ENCODE results near the gene TMUB1. TPM values are rescaled to one million over a fixed set of nuclear protein-coding genes. Genes with fewer than 3 reads are reported as not detected.

Gene TMUB1
- total and polyA plus RNA-seq, 9 donors, result 19.0 to 51.2 (median 33.5) TPM

DNA sequence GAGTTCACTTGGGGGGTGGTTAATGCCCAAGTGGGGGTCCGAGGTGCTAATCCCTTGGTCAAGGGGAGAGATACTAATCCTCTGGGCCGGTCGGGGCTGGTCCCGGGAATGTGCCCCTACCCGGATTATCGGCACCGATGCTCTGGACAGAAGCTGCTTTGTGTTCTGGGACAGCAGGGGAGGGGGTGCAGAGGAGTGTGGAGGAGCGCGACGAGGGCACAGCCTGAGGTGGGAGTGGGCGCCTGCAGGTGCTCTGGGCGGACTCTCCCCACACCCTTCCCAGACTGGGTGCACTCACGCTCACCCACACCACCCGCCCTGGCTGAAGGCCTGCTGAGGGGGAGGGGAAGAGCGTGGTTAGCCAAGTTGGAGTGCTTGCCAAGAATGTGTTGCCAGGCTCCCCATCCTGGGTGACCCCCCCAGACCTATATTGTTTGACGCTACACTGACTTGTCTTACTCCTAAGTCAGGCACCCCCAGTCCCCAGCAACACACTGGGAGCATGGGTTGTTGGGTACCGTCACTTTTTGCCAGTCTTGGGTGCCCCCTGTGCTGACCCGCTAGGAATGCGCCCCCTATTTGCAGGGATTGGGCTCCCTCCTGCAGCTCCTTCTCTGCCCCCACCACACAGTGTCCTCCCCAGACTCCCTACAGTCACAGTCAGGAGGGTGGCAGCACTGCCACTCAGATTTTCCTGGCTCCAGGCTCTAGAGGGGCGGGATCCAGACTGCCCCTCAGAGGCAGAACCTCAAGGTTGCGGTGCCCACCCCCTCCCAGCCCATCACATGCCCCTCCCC lies 22.7 kb downstream of the TMUB1 start:
- WGBS (ENCODE audit: insufficient coverage), result 41% methylated on average over 5 of the region's 21 CpGs
- no peaks in the 10 kb centered on the region for H3K9me3 ChIP-seq (replicated peaks; ENCODE audit: control insufficient read depth, low read depth, low read length)
- peaks cover 28% of the 10 kb centered on the region for H3K36me3 ChIP-seq (ENCODE audit: control insufficient read depth, insufficient read depth, low read length)
- DNase-seq, result no peak
- peak overlapping the region; percentile 84 for H3K4me3 ChIP-seq (ENCODE audit: low read length)
- H3K4me1 ChIP-seq (ENCODE audit: control insufficient read depth, insufficient read depth, low read length), result peaks cover 57% of the 10 kb centered on the region
- H3K27ac ChIP-seq (ENCODE audit: low read length), result peak overlapping the region; percentile 75
- H3K27me3 ChIP-seq (ENCODE audit: control insufficient read depth, insufficient read depth, low read length), result no peaks in the 10 kb centered on the region

DNA sequence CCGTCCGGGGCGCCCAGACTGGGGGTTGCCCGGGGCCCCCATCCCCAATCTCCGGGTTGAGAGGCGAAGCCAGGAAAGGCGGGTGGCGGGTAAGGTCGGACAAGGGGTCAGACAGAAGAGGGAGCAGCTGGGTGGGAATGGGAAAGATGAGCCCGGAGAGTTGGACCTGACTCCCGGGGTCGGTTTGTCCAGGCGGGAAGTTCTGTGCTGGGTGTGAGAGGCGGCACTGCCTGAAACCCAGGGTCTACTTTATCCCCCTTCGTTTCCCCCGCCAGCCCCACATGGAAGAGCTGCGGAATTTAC lies 23.2 kb downstream of the TMUB1 start:
- Histone ChIP-seq H3K36me3 (ENCODE audit: control insufficient read depth, insufficient read depth, low read length) (peaks cover 22% of the 10 kb centered on the region), H3K27ac (ENCODE audit: low read length) (peak overlapping the region; percentile 75), H3K27me3 (ENCODE audit: control insufficient read depth, insufficient read depth, low read length) (no peaks in the 10 kb centered on the region), H3K9me3 (replicated peaks; ENCODE audit: control insufficient read depth, low read depth, low read length) (no peaks in the 10 kb centered on the region), H3K4me3 (ENCODE audit: low read length) (peak overlapping the region; percentile 84), H3K4me1 (ENCODE audit: control insufficient read depth, insufficient read depth, low read length) (peaks cover 57% of the 10 kb centered on the region)
- 1% methylated on average over 10 of the region's 17 CpGs for WGBS (ENCODE audit: insufficient coverage)
- no peak for DNase-seq

DNA sequence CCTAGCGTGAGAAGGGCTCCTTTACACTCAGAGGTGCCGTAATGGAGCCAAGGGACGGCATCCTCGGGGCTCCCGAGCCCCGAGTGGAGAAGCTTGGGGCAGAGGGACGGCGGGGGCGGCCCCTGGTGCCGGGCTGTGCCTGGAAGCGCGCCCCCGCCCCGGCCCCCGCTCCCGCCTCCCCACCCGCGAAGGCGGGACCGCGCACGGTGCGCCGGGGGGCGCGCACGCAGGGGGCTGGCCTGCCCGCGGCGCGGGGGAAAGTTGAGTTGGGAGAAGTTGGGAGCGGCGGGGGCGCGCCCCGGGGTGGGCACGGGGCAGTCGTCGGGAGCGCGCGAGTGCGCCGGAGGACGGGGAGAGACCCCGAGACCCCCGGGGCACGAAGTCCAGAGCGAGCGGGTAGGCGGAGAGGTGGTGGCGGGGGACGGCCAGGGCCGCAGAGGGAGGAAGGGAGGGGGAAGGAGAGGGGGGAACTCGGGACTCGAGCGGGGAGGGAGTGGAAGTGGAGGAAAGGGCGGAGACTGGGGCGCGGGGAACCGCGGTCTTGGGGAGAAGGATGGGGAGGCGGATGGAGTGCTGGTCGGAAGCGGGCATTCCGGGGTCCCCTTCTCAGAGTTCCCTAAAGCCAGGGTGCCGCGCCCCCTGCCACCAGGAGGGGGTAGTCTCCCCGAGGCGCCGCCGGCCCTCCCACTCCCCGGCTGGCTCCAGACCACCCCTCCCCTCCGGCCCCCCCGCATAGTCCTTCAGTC lies 23.8 kb downstream of the TMUB1 start, which contains the start of gene SLC4A2:
SLC4A2 (plus strand) TSS at position 223 of the 746 bp plus-strand sequence. CDS start 2,399 bp downstream, outside the sequence.
- Histone ChIP-seq H3K4me3 (ENCODE audit: low read length) (peak within 1 kb of the TSS; percentile 84), H3K27ac (ENCODE audit: low read length) (peak within 1 kb of the TSS; percentile 100), H3K27me3 (ENCODE audit: control insufficient read depth, insufficient read depth, low read length) (no peaks in the 10 kb centered on the region), H3K36me3 (ENCODE audit: control insufficient read depth, insufficient read depth, low read length) (peaks cover 17% of the 10 kb centered on the region), H3K9me3 (replicated peaks; ENCODE audit: control insufficient read depth, low read depth, low read length) (no peaks in the 10 kb centered on the region), H3K4me1 (ENCODE audit: control insufficient read depth, insufficient read depth, low read length) (peaks cover 57% of the 10 kb centered on the region)
- whole genome bisulfite sequencing (ENCODE audit: insufficient coverage), result under 1% methylated on average over 65 of the region's 75 CpGs
- DNase-seq, result peak; percentile 94

DNA sequence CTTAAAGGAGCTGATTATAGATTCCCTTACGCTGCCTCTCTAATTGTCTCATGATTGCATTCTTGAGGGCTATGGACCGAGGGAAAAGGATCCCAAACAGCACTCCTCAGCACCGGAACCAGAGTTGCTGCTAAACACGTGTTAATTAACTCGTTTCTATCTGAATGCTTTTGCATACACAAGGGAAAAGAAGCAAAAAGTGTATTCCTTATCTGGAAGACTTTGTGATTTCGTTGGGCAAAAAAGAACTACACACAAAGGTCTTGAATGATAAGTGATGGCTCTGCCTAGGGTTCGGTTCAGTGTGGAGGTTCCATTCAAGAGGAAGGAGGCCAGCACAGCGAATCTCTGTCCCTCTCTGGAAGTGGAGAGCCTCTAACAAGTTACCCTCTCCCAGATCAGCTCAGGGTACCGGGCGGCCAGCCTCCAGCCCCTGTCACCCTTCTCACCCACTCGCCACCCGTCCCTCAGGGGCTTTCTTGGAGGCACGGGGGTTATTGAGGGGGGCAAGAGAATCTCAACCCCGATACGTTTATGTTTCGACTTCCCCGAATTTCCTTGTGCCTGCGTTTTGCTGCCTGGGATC lies 24.4 kb downstream of the TMUB1 start:
- peak; percentile 52 for DNase-seq
- WGBS (ENCODE audit: insufficient coverage), result 7% methylated on average over 7 of the region's 18 CpGs

DNA sequence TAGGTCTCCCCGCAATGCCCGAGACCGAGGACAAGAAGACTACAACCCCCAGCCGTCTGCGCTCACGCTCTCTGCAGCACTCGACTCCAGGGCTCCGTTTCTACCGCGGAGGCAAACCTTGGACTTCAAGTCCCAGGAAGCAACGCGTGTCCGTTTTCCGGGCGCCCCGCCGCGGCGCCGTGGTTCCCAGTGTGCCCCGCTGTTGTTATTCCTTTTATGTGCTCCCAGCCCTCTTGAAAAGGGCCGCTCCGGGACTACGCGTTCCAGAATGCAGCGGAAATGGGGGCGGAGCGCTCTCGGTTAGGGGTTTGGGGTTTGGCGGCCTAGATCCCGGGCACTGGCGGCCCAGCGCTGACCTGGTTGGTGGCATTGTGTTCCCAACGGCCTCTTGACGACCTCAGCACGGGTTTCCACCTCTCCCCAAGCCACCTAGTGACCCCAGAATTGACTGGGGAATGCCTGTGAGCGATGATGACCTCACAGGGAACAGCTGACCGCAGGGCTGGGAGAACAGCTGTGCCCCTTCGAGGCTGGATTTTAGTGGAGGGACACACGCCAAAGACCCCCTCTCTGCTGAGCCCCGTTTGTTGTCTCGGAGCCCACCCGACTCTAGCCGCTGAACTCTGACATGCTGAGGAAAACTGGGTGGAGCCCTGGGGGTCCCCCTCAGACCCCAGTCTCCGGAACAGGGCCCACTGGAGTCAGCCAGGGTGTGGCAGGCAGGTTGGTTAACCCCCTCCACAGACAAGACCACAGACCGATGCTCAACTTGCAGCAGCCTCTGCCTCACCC lies 25.1 kb downstream of the TMUB1 start:
- under 1% methylated on average over 40 of the region's 46 CpGs for WGBS (ENCODE audit: insufficient coverage)
- Histone ChIP-seq H3K4me3 (ENCODE audit: low read length) (peak overlapping the region; percentile 79), H3K9me3 (replicated peaks; ENCODE audit: control insufficient read depth, low read depth, low read length) (no peaks in the 10 kb centered on the region), H3K27ac (ENCODE audit: low read length) (peak overlapping the region; percentile 100), H3K4me1 (ENCODE audit: control insufficient read depth, insufficient read depth, low read length) (peaks cover 54% of the 10 kb centered on the region), H3K27me3 (ENCODE audit: control insufficient read depth, insufficient read depth, low read length) (no peaks in the 10 kb centered on the region), H3K36me3 (ENCODE audit: control insufficient read depth, insufficient read depth, low read length) (peaks cover 23% of the 10 kb centered on the region)
- peak; percentile 100 for DNase-seq

More for the DNA sequence above, 24.4 kb downstream of the TMUB1 start:
- peaks cover 17% of the 10 kb centered on the region for H3K36me3 ChIP-seq (ENCODE audit: control insufficient read depth, insufficient read depth, low read length)
- H3K9me3 ChIP-seq (replicated peaks; ENCODE audit: control insufficient read depth, low read depth, low read length), result no peaks in the 10 kb centered on the region
- peak overlapping the region; percentile 79 for H3K4me3 ChIP-seq (ENCODE audit: low read length)
- no peaks in the 10 kb centered on the region for H3K27me3 ChIP-seq (ENCODE audit: control insufficient read depth, insufficient read depth, low read length)
- H3K4me1 ChIP-seq (ENCODE audit: control insufficient read depth, insufficient read depth, low read length), result peaks cover 57% of the 10 kb centered on the region
- peak overlapping the region; percentile 100 for H3K27ac ChIP-seq (ENCODE audit: low read length)

DNA sequence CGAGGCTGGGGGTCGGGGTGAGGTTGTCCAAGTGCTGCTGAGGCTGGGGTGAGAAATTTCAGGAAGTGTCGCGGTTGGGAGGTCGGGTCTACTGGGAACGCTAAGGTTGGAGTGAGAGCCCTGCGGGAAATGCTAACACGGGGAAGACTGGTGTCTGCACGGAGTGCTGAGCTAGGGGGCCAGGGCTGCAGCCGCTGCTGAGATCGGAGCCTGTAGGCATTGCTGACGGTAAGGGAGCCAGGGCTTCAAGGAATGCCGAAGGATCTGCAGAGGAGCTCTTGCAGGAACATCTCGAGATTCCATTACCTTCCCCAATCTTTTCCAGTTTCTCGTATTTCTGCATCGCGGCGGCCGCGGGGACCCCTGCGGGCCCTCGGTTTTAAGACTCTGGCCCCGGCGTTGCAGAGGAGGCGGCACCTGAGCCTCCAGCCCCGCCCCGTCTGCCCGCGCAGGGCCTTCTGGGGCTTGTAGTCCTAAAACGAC lies 25.7 kb downstream of the TMUB1 start, which contains the start of gene CDK5:
CDK5 (minus strand) TSS at position 392 of the 483 bp plus-strand sequence; CDS start at position 343, 49 bp downstream.
- H3K36me3 ChIP-seq (ENCODE audit: control insufficient read depth, insufficient read depth, low read length), result peaks cover 19% of the 10 kb centered on the region
- H3K4me3 ChIP-seq (ENCODE audit: low read length), result peak within 1 kb of the TSS; percentile 79
- WGBS (ENCODE audit: insufficient coverage), result under 1% methylated on average over 29 of the region's 30 CpGs
- no peak for DNase-seq
- H3K27ac ChIP-seq (ENCODE audit: low read length), result peak within 1 kb of the TSS; percentile 100
- H3K4me1 ChIP-seq (ENCODE audit: control insufficient read depth, insufficient read depth, low read length), result peaks cover 49% of the 10 kb centered on the region
- no peaks in the 10 kb centered on the region for H3K9me3 ChIP-seq (replicated peaks; ENCODE audit: control insufficient read depth, low read depth, low read length)
- no peaks in the 10 kb centered on the region for H3K27me3 ChIP-seq (ENCODE audit: control insufficient read depth, insufficient read depth, low read length)

DNA sequence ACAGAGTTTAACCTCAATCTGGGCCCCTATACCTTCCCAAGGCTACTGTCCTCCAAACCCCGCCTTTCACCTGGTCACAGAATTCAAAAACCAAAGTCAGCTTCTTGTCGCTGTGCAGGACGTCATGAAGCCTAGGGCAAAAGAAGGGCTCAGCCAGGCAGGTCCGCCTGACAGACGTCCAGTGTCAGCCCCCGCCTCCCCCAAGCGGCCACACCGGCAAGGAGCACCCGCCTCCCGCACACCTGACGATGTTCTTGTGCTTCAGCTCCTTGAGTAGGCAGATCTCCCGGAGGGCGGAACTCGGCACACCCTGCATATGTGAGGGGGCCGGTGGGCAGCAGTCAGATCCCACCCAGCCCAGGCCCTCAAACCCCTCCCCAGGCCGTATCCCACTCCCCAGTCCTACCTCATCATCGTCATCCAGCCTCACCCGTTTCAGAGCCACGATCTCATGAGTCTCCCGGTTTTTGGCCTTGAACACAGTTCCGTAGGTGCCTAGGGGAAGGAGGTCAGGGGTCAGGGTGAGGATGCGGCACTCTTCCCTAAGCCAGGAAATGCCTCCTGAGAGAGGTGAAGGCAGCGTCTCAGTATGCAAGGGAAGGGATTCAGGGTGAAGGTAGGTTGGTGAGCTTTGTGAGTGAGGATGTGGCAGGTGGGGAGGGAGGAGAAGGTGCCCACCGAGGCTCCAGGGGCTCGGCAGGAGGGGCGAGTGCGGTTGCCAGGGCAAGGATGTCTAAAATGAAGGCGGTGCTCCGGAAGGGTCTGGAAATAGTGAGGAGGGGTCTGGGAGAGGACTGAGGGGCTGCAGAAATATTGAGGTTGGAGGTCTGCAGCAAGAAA lies 26.4 kb downstream of the TMUB1 start:
- no peak overlapping the region for H3K27ac ChIP-seq (ENCODE audit: low read length)
- 18% methylated on average over 22 of the region's 29 CpGs for WGBS (ENCODE audit: insufficient coverage)

DNA sequence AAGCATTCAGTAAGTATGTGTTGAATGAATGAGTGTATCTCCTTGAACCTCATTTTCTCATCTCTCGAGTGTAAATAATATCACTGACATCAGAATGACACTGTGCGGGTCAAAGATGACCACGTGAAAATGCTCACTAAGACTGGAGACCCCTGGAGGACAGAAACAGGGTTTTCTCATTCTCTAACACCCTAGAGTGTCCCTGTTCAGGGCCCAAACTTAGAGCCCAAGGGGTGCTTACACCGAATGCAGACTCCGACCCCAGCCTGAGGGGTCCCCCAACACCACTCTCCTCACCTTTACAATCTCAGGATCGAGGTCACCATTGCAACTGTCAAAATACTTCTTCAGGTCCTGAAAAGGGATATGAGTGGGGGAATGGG lies 27.0 kb downstream of the TMUB1 start:
- Histone ChIP-seq H3K27ac (ENCODE audit: low read length) (no peak overlapping the region), H3K4me1 (ENCODE audit: control insufficient read depth, insufficient read depth, low read length) (peaks cover 37% of the 10 kb centered on the region), H3K36me3 (ENCODE audit: control insufficient read depth, insufficient read depth, low read length) (peaks cover 11% of the 10 kb centered on the region), H3K27me3 (ENCODE audit: control insufficient read depth, insufficient read depth, low read length) (peaks cover 2% of the 10 kb centered on the region), H3K9me3 (replicated peaks; ENCODE audit: control insufficient read depth, low read depth, low read length) (no peaks in the 10 kb centered on the region), H3K4me3 (ENCODE audit: low read length) (no peak overlapping the region)
- 62% methylated on average over 3 of the region's 6 CpGs for WGBS (ENCODE audit: insufficient coverage)
- DNase-seq, result no peak

More for the DNA sequence above, 26.4 kb downstream of the TMUB1 start:
- Histone ChIP-seq H3K9me3 (replicated peaks; ENCODE audit: control insufficient read depth, low read depth, low read length) (no peaks in the 10 kb centered on the region), H3K36me3 (ENCODE audit: control insufficient read depth, insufficient read depth, low read length) (peaks cover 13% of the 10 kb centered on the region), H3K4me1 (ENCODE audit: control insufficient read depth, insufficient read depth, low read length) (peaks cover 42% of the 10 kb centered on the region), H3K27me3 (ENCODE audit: control insufficient read depth, insufficient read depth, low read length) (peaks cover 2% of the 10 kb centered on the region), H3K4me3 (ENCODE audit: low read length) (peak overlapping the region; percentile 79)
- no peak for DNase-seq

DNA sequence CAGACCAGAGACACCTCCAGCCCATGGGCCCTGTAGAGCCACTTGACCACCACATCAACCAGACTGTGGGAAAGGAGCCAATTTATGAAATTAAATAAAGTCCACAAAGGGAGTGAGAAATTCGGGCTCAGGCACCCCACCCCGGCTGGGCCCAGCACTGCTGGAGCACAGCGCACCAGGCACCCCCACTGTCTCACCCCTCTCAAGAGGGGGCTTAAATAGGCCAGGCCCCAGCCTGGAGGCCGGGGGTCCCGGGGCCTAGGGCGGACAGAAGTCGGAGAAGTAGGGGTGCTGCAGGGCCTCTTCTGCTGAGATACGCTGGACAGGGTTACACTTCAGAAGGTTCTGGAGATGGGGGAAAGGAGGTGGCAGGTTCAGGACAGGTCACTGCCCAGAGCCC lies 29.5 kb downstream of the TMUB1 start:
- Histone ChIP-seq H3K4me3 (ENCODE audit: low read length) (no peak overlapping the region), H3K9me3 (replicated peaks; ENCODE audit: control insufficient read depth, low read depth, low read length) (no peaks in the 10 kb centered on the region), H3K27me3 (ENCODE audit: control insufficient read depth, insufficient read depth, low read length) (peaks cover 13% of the 10 kb centered on the region), H3K4me1 (ENCODE audit: control insufficient read depth, insufficient read depth, low read length) (peaks cover 26% of the 10 kb centered on the region), H3K27ac (ENCODE audit: low read length) (no peak overlapping the region), H3K36me3 (ENCODE audit: control insufficient read depth, insufficient read depth, low read length) (peaks cover 11% of the 10 kb centered on the region)
- DNase-seq, result no peak
- 80% methylated on average over 4 of the region's 8 CpGs for WGBS (ENCODE audit: insufficient coverage)

Measured in muscle of leg (tissue), 11 donors.